DOHH2 (cell line): Measurements from ENCODE around the gene JAM2.

Experiments
- EZH2phosphoT487 ChIP-seq: fragments of 200-600 bp; sonication (generic); IDR thresholded peaks from 2 replicates; pipeline ENCODE4 v1.6.1; 2017; ENCODE audit warnings: borderline replicate concordance, mild to moderate bottlenecking, antibody characterized with exemption, low read length, moderate library complexity, mixed read lengths
- TF ChIP-seq, protein P1 (sequence below): fragments of 200-600 bp; sonication (generic); IDR thresholded peaks from one replicate; pipeline ENCODE4 v1.5.1; 2014; ENCODE audit warnings: antibody characterized with exemption, mild to moderate bottlenecking, low read depth, low read length; ENCODE audit not compliant: poor library complexity, severe bottlenecking

DNA sequence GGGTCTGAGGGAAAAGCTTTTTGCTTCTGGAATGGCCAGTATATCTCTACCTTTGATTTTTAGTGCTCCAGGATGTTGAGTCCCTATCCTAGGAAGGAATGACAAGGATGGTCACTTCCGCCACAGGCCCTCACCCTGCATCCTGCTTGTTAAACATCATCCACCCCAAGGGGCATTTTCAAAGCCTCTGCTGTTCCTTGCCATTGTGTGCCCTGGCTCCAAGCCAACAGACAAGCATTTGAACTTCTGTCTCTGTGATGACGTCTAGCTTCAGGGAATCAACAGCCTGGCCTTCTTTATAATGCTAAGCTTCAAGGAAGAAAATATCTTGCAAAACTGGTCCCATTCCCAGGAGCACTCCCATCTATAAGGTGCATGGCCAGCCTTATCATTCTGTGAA, 12.3 kb upstream of the JAM2 start:
- TF ChIP-seq, protein P1, sequence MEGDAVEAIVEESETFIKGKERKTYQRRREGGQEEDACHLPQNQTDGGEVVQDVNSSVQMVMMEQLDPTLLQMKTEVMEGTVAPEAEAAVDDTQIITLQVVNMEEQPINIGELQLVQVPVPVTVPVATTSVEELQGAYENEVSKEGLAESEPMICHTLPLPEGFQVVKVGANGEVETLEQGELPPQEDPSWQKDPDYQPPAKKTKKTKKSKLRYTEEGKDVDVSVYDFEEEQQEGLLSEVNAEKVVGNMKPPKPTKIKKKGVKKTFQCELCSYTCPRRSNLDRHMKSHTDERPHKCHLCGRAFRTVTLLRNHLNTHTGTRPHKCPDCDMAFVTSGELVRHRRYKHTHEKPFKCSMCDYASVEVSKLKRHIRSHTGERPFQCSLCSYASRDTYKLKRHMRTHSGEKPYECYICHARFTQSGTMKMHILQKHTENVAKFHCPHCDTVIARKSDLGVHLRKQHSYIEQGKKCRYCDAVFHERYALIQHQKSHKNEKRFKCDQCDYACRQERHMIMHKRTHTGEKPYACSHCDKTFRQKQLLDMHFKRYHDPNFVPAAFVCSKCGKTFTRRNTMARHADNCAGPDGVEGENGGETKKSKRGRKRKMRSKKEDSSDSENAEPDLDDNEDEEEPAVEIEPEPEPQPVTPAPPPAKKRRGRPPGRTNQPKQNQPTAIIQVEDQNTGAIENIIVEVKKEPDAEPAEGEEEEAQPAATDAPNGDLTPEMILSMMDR, result no peak
- TF ChIP-seq EZH2phosphoT487, result no peak
